NT2/D1 (cell line): ENCODE data around the gene ADAMTS16.

Experiments used
- SUZ12 ChIP-seq: IDR thresholded peaks from 2 replicates; pipeline ENCODE4 v1.6.1; 2011; ENCODE audit not compliant: insufficient read length, insufficient read depth; ENCODE audit errors: extremely low read depth
- YY1 ChIP-seq: IDR thresholded peaks from 2 replicates; pipeline ENCODE4 v1.6.1; 2011; ENCODE audit not compliant: insufficient read length, insufficient read depth
- ZNF274 ChIP-seq: IDR thresholded peaks from 2 replicates; pipeline ENCODE4 v1.6.1; 2011; ENCODE audit warnings: mild to moderate bottlenecking, low read depth, low read length

- no peak for TF ChIP-seq YY1
- TF ChIP-seq ZNF274 = no peak
- no peak for TF ChIP-seq SUZ12
Measured at GRCh38 chr5:5132693-5133295, 7.3 kb upstream of the ADAMTS16 start.
